MCF 10A (cell line): Measurements from ENCODE around the gene NFE2L1. TPM values are rescaled to one million over a fixed set of nuclear protein-coding genes. Genes with fewer than 3 reads are reported as not detected.
"Not testable (repeated sequence)": the region's sequence is repeated elsewhere in the genome, so short reads cannot be mapped to it uniquely, and the experiment has no call there.

Experiments used
- BruUV-seq: library from RNA; stranded (reverse); fragments of 400-500 nt; replicated peaks from 2 replicates; lab custom pipeline; 2021; lab: Mats Ljungman, UMichigan
- CTCF ChIA-PET: fragments of 300-600 bp; sonication (Branson Sonifier 250); formaldehyde crosslinking; extraction: SDS; loops from one replicate; lab custom pipeline; 2021; ENCODE audit warnings: antibody characterized with exemption, inconsistent platforms; lab: Yijun Ruan, JAX
- POLR2A ChIA-PET: fragments of 300-600, 350-650 bp; sonication (Branson Sonifier 250); formaldehyde crosslinking; extraction: SDS; loops from one replicate; lab custom pipeline; 2020; ENCODE audit warnings: antibody characterized with exemption, inconsistent platforms; lab: Yijun Ruan, JAX
- DNase-seq: peaks from one replicate; pipeline ENCODE4 v3.0.0-alpha.2; 2018; ENCODE audit not compliant: unreplicated experiment
- H3K27ac Mint-ChIP-seq: one replicate; pipeline ENCODE4 v1.8.0; 2022; ENCODE audit warnings: mild to moderate bottlenecking, low read depth, mixed read lengths; ENCODE audit not compliant: unreplicated experiment
- H3K27me3 Mint-ChIP-seq: one replicate; pipeline ENCODE4 v1.8.0; 2022; ENCODE audit warnings: mixed read lengths; ENCODE audit not compliant: insufficient read depth, unreplicated experiment
- H3K36me3 Mint-ChIP-seq: one replicate; pipeline ENCODE4 v1.8.0; 2022; ENCODE audit warnings: mild to moderate bottlenecking, moderate library complexity, mixed read lengths; ENCODE audit not compliant: insufficient read depth, unreplicated experiment
- H3K4me1 Mint-ChIP-seq: one replicate; pipeline ENCODE4 v1.8.0; 2022; ENCODE audit warnings: mixed read lengths; ENCODE audit not compliant: insufficient read depth, unreplicated experiment
- H3K4me3 Mint-ChIP-seq: one replicate; pipeline ENCODE4 v1.8.0; 2022; ENCODE audit warnings: mild to moderate bottlenecking, moderate library complexity, mixed read lengths; ENCODE audit not compliant: unreplicated experiment
- H3K9me3 Mint-ChIP-seq: one replicate; pipeline ENCODE4 v1.8.0; 2022; ENCODE audit warnings: mixed read lengths; ENCODE audit not compliant: unreplicated experiment
- intact Hi-C: fragments of 100-400 bp; cut with micrococcal nuclease; formaldehyde crosslinking; loops from 2 replicates; pipeline ENCODE4 v1.14.1; 2022
- total RNA-seq: library from RNA; stranded (reverse); gene quantifications from 2 replicates; pipeline ENCODE4 v1.2.3, GENCODE V29; 2022
- TF ChIP-seq, protein P1 (sequence below): fragments of 200-600 bp; IDR thresholded peaks from one replicate; pipeline ENCODE4 v1.8.0; 2022; ENCODE audit warnings: antibody characterized with exemption, mild to moderate bottlenecking; ENCODE audit not compliant: unreplicated experiment

NFE2L1 gene
- total RNA-seq, 1 experiment from 2014 or later, result 235 TPM

DNA sequence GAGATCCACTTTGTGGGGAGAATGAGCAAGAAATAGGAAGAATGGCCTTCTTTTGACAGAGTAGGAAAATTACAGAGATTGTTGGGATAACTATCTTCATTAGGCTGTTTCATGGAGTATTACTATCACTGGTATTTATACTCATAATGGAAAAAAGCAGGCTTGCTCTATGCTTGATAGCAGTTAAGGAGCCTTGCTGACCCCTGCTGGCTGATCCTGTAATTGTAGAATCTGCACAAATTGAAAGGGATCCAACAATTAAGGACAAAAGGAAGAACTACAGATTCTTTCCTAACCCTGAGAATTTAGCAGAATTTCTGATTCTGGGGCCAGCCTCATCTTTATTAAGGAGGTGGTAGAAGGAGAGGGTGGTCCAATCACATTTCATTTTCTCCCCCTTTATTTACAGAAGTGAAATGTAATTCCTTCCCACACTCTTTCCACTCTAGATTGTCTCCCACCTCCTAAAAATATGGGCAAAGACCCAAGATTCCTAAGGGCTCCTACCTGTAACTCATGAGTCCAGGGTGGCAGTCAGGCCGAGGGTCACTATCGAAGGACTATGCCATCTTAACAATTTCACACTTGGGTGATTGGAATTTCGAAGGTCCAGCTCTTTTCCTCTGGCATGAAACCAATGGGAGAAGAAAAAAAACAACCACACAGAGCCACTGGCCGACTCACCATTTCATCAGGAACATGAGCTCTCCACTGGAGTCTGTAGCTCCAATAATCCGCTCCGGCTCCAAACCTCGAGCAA lies 26.3 kb downstream of the NFE2L1 start:
- CTCF ChIA-PET, result interaction anchor here (0.6 to 16.0 kb wide), 18 partner anchors 8 to 959 kb away, joined by 3 to 202 read pairs (median 5); partner anchors contain the start of gene NFE2L1
- H3K9me3 Mint-ChIP-seq, result no peaks in the 10 kb centered on the region
- intact Hi-C loops, result loop anchor here (1.0 kb wide), 2 partner anchors 26 to 48 kb away; partner anchors contain the start of gene NFE2L1
- TF ChIP-seq, protein P1, sequence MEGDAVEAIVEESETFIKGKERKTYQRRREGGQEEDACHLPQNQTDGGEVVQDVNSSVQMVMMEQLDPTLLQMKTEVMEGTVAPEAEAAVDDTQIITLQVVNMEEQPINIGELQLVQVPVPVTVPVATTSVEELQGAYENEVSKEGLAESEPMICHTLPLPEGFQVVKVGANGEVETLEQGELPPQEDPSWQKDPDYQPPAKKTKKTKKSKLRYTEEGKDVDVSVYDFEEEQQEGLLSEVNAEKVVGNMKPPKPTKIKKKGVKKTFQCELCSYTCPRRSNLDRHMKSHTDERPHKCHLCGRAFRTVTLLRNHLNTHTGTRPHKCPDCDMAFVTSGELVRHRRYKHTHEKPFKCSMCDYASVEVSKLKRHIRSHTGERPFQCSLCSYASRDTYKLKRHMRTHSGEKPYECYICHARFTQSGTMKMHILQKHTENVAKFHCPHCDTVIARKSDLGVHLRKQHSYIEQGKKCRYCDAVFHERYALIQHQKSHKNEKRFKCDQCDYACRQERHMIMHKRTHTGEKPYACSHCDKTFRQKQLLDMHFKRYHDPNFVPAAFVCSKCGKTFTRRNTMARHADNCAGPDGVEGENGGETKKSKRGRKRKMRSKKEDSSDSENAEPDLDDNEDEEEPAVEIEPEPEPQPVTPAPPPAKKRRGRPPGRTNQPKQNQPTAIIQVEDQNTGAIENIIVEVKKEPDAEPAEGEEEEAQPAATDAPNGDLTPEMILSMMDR, result peak; percentile 54
- H3K4me1 Mint-ChIP-seq, result peaks cover 9% of the 10 kb centered on the region
- H3K27ac Mint-ChIP-seq, result peak overlapping the region; percentile 42
- peak; percentile 83 for DNase-seq
- no TSS peak for BruUV-seq
- POLR2A ChIA-PET, result interaction anchor here (0.6 to 6.8 kb wide), 11 partner anchors 9 to 551 kb away, joined by 3 to 83 read pairs (median 6); partner anchors contain the start of gene NFE2L1
- H3K27me3 Mint-ChIP-seq, result no peaks in the 10 kb centered on the region
- H3K36me3 Mint-ChIP-seq, result peaks cover 76% of the 10 kb centered on the region
- H3K4me3 Mint-ChIP-seq, result no peak overlapping the region

DNA sequence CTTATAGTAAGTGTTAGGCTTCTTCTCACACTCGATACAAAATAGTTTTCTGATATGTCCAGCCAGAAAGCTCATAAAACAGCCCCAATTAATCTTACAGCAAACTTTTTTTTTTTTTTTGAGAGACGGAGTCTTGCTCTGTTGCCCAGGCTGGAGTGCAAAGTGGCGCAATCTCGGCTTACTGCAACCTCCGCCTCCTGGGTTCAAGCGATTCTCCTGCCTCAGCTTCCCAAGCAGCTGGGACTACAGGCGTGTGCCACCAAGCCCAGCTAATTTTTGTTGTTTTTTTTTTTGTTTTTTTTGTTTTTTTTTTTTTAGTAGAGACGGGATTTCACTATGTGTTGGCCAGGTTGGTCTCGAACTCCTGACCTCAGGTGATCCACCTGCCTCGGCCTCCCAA lies 29.0 kb downstream of the NFE2L1 start:
- H3K27me3 Mint-ChIP-seq, H3K4me1 Mint-ChIP-seq, H3K4me3 Mint-ChIP-seq, intact Hi-C loops, BruUV-seq, H3K9me3 Mint-ChIP-seq, DNase-seq, H3K27ac Mint-ChIP-seq: not testable (repeated sequence)
- H3K36me3 Mint-ChIP-seq, result peaks cover 69% of the 10 kb centered on the region
- ChIA-PET CTCF (interaction anchor here (0.6 to 16.0 kb wide), 8 partner anchors 12 to 478 kb away, joined by 3 to 202 read pairs (median 4); no protein-coding TSS in a partner anchor), POLR2A (interaction anchor here (1.1 to 6.8 kb wide), 3 partner anchors 9 to 52 kb away, joined by 4 to 83 read pairs (median 8); partner anchors contain the start of gene NFE2L1)

DNA sequence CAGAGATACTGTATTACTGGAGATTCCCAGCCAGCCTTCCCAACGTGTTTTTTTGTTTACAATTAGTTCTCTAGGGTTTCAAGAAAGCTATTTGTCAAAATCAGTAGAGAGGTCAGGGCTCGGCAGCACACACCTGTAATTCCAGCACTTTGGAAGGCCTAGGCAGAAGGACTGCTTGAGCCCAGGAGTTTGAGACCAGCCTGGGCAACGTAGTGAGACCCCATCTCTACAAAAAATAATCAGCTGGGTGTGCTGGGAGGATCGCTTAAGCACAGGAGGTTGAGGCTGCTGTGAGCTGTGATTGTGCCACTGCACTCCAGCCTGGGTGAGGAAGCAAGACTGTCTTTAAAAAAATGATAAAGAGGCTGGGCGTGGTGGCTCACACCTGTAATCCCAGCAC lies 33.7 kb downstream of the NFE2L1 start:
- Mint-ChIP-seq H3K9me3 (no peaks in the 10 kb centered on the region), H3K4me3 (no peak overlapping the region), H3K4me1 (no peaks in the 10 kb centered on the region), H3K27me3 (no peaks in the 10 kb centered on the region), H3K27ac (no peak overlapping the region), H3K36me3 (peaks cover 45% of the 10 kb centered on the region)
- DNase-seq, result no peak
- ChIA-PET POLR2A (interaction anchor here (0.8 to 2.4 kb wide), 7 partner anchors 15 to 56 kb away, joined by 3 to 7 read pairs (median 5); partner anchors contain the start of genes NFE2L1 and SNX11), CTCF (interaction anchor here (0.6 to 16.0 kb wide), 10 partner anchors 8 to 1003 kb away, joined by 3 to 202 read pairs (median 8); partner anchors contain the start of gene SNX11)
- intact Hi-C loops, result no loop called here
- BruUV-seq, result no TSS peak
- TF ChIP-seq, protein P1, result no peak

DNA sequence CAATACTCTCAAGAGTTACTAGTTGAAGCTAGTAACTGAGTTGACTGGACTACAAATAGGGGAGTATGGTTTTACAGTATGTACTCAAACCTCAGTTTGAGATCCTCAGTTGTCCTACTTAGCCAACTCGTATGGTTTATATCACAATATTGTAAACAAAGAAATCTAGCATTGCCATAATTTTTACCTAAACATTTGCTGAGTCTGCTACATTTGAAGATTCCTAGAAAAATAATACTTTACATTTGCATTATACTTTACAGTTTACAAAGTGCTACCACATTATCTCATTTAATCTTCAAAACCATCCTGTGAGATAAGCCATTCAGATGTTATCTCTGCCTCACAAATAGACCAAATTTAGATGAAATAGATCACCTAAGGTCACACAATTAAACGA lies 36.8 kb downstream of the NFE2L1 start:
- intact Hi-C loops, result no loop called here
- ChIA-PET POLR2A (interaction anchor here (0.7 to 1.4 kb wide), 3 partner anchors 13 to 60 kb away, joined by 3 read pairs; no protein-coding TSS in a partner anchor), CTCF (interaction anchor here (0.6 to 16.0 kb wide), 9 partner anchors 10 to 145 kb away, joined by 3 to 202 read pairs (median 3); no protein-coding TSS in a partner anchor)
- H3K27me3 Mint-ChIP-seq, result no peaks in the 10 kb centered on the region
- H3K27ac Mint-ChIP-seq, result no peak overlapping the region
- DNase-seq, result no peak
- H3K36me3 Mint-ChIP-seq, result peaks cover 28% of the 10 kb centered on the region
- TF ChIP-seq, protein P1, result no peak
- no TSS peak for BruUV-seq
- no peak overlapping the region for H3K4me3 Mint-ChIP-seq
- no peaks in the 10 kb centered on the region for H3K4me1 Mint-ChIP-seq
- H3K9me3 Mint-ChIP-seq, result no peaks in the 10 kb centered on the region
